HG03439 (cell line): ENCODE measurements around the gene ZNF296.
"Not testable (repeated sequence)": the region's sequence is repeated elsewhere in the genome, so short reads cannot be mapped to it uniquely, and the experiment has no call there.

ENCODE experiments used
- ATAC-seq: cut with Tn5 transposase; IDR thresholded peaks from one replicate; pipeline ENCODE4 v1.9.1; 2021; ENCODE audit warnings: mild to moderate bottlenecking, moderate library complexity; ENCODE audit not compliant: unreplicated experiment

Gene ZNF296

DNA sequence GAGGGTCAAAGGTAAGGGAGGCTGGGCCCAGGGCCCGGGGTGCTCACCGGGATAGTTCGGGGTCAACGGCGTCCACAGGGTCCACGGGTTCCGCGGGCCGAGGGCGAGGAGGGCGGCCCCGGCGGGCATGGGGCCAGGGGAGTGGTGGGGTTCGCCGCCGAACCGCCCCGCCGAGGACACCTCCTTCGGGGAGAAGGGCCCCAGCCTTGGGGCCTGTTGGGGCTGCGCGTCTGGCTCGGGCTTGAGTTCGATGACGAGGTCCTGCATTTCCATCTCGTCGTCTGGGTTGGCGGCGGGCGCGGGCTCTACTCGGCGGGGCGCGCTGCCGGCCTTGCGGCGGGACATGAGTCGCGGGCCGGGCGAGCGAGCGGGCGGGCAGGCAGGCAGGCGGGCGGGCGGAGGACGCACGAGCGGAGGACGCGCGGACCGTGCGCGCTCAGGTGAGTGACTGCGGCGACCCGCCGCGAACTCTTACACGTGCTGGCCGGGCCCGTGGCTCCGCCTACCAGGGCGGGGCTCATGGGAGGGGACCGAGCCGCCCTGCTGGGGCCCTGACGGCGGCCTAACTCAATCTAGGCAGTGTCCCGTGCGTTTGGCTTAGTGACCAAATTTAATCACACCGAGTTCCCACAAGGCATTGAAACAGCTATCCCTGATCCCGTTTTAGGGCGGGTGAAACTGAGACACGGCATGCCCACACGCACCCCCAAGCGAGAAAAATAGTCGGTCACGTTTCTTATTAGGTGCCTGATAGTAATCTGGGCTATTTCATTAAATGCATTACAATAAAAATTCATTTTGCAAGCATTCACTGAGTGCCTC lies at the start of gene ZNF296:
Gene ZNF296, minus strand, starts transcription at position 450 of the 822 bp plus-strand sequence. Its CDS starts 105 bp downstream, at position 345.
- peak; percentile 44 for ATAC-seq

GRCh38 chr19:45125360-45125759 lies 49.1 kb upstream of the ZNF296 start:
- ATAC-seq: no peak

GRCh38 chr19:45124021-45124420 lies 47.7 kb upstream of the ZNF296 start:
- ATAC-seq: no peak

DNA sequence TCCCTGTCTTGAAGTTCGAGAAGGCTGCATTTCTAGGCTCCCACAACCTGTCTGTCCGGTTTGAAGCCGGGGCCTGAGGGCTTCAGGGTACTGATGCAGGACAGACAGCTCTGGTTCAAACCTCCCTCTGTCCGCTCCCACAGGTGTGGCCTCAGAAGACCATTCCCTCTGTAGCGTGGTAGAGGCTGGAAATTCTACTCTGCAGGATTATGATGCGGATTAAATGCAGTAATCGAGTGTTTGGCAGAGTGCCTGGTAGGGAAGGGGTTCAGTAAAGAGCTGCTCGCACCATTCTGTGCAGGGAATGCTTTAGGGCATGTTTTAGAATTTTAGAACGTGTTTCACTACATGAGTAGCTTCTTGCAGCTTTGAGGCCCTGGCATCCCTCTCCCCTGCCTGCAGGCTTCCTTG lies 47.2 kb upstream of the ZNF296 start:
- no peak for ATAC-seq

- ATAC-seq: no peak
Measured at GRCh38 chr19:45122832-45123231, 46.6 kb upstream of the ZNF296 start.

DNA sequence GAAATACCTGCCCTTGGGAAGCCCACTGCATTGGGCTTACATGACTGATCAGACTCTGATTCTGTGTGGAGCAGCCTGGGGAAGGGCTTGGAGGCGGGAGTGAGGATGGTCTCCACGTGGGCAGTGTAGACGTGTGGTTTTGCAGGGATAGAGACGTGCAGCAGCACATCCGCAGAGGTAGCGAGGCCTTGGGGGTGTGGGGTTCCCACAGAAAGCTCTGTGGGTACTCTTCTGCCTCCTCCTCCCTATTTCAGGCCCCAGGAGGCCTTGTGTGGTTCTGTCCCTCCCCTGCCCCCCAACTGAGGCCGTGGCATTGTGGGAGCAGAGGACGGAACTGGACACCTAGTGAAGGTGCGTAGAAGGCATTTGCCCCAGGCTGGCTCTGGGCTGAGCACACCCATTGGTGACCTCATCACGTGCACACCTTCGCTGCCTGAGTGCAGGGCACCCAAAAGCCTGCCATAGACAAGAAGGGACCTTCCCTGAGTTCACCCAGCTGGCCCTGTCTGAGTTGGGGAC lies 45.6 kb upstream of the ZNF296 start:
- ATAC-seq: no peak

DNA sequence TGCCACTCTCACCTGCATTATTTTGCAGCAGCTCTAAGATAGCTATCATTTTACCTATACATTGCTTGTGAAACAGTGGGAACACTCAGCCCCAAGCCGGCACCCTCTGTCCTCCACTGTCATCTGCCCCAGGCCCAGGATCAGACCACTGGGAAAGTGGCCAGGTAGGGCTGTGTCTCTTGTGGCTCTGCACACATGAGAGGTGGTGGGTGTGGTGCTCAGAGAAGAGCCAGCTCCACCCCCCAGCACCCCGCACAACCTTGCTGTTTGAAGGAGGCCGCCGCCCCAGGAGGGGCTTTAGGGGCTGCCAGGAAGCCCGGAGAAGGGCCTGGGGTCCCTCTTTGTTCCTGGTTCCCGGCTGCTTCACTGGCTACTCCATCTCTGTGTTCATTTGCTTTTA lies 43.3 kb upstream of the ZNF296 start:
- ATAC-seq: no peak

- not testable (repeated sequence) for ATAC-seq
Measured at GRCh38 chr19:45118591-45119355, 42.5 kb upstream of the ZNF296 start.

DNA sequence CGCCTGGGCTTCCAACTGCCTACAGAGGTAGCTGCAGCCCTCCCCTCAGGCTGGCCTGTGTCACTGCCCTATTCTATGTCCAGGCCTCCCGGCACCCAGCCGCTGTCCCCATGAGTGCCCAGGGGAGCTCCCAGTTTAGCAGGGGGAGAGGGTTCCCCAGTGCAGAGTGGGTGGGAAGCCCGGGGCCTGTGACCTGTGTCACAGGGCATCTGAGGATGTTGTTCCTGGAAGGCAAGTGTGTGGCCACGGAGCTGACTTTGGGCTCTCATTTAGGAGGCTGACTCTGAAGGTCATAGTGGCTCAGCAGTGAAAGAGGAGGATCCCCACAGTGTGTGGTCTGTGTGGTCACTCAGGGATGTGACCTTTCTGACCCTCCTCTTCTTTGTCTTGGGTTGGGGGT lies 41.8 kb upstream of the ZNF296 start:
- no peak for ATAC-seq

- no peak for ATAC-seq
Measured at GRCh38 chr19:45117671-45118070, 41.4 kb upstream of the ZNF296 start.

- ATAC-seq: no peak
Measured at GRCh38 chr19:45117167-45117594, 40.9 kb upstream of the ZNF296 start.

GRCh38 chr19:45115809-45116615 lies 39.7 kb upstream of the ZNF296 start:
- no peak for ATAC-seq

- ATAC-seq: no peak
Measured at GRCh38 chr19:45114116-45114515, 37.8 kb upstream of the ZNF296 start.

GRCh38 chr19:45113628-45114027 lies 37.4 kb upstream of the ZNF296 start:
- ATAC-seq: no peak

DNA sequence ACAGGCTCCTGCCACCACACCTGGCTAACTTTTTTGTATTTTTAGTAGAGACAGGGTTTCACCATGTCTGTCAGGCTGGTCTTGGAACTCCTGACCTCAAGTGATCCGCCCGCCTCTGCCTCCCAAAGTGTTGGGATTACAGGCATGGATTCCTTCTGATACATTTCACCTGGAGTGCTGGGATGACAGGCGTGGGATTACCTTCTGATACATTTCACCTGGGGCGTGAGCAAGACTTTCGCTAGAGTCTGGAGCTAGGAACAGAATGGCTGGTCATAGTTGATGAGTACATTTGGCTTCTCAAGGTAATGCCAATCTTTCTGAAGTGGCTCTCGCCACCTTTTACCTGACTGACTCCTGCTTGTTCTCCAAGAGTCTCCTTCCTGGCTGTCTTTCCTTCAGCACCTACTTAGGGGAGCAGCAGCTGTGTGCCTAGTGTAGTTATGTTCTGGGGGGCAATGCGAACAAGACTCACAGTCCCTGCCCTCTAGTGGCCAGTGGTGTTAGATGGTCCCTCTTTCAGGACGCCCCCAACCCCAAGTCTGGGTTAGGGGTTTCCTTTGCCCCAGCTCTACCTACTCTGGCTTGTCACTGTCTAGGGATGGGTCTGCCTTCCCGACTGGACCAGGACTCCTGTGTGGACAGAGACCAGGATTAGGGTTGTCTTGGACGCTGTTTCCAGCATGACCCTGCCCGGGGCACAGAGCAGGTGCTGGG lies 36.0 kb upstream of the ZNF296 start:
- no peak for ATAC-seq

DNA sequence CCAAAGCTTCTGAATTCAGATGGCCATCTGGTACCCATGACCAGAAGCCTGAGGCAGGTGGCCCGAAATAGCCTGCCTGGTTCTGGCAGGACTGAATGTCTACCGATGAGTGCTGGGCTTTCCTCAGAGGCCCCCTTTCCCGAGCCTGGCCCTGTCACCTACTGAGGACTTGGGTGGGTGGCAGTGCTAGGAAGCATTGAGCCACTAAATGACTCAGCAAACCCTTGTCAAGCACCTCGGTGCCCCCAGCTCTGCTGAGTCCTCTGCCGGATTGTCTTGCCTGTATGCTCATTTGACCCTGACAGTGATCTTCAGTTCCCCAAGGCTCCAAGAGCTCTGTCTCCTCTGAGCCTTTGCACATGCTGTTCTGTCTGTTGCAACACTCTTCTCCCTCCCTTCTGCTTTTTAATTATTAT lies 34.6 kb upstream of the ZNF296 start:
- no peak for ATAC-seq

GRCh38 chr19:45107621-45108150 lies 31.4 kb upstream of the ZNF296 start:
- no peak for ATAC-seq

DNA sequence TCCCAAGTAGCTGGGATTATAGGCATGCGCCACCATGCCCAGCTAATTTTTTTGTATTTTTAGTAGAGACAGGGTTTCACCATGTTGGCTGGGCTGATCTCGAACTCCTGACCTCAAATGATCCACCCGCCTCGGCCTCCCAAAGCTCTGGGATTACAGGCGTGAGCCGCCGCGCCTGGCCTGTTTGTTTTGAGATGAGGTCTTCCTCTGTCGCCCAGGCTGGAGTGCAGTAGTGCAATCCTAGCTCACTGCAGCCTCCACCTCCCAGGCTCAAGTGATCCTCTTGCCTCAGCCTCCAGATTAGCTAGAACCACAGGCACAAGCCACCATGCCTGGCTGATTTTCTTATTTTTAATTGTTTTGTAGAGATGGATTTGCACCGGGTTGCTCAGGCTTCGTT lies 30.1 kb upstream of the ZNF296 start:
- not testable (repeated sequence) for ATAC-seq

- ATAC-seq: no peak
Measured at GRCh38 chr19:45104658-45105349, 28.5 kb upstream of the ZNF296 start.
